Right lobe of liver (tissue), 4 donors: ENCODE results near the gene NPEPPS.

Experiments
- CTCF ChIP-seq, 4 donors: fragments of 200-600 bp in 3 of 4; fragments of 450-650 bp in 1 of 4; IDR thresholded peaks; one replicate each; pipeline versions ENCODE4 v1.5.1 to v1.8.0; 2016 to 2022; ENCODE audit warnings: antibody characterized with exemption in 4 of 4, mild to moderate bottlenecking in 2 of 4
- POLR2A ChIP-seq: fragments of 450-650 bp; IDR thresholded peaks from one replicate; pipeline ENCODE4 v1.6.1; 2017; ENCODE audit warnings: antibody characterized with exemption, mild to moderate bottlenecking
- donor health status: DM: no; HTN: no; CAD: no.
- donor health status: DM: no; HTN: no; CAD: no.
- donor health status: DM: no; HTN: yes; CAD: no.

GRCh38 chr17:47618410-47618809, 87.5 kb downstream of the NPEPPS start:
- peak in 3 of 4 donors; percentile 11 to 30 (median 29) for TF ChIP-seq CTCF (IDR thresholded peaks at IDR 0.05)
- TF ChIP-seq POLR2A = no peak
